Measurements from ENCODE around the gene SYT8. TPM values are rescaled to one million over a fixed set of nuclear protein-coding genes. Genes with fewer than 3 reads are reported as not detected.

Gene SYT8
- total RNA-seq, 1 donor from 2014 or later = 7.3 TPM

- no peak for DNase-seq (ENCODE audit: low spot score)
- Mint-ChIP-seq H3K36me3 (ENCODE audit: low read depth) (peaks cover 3% of the 10 kb centered on the region), H3K9me3 (ENCODE audit: low read depth) (peaks cover 7% of the 10 kb centered on the region), H3K27ac (ENCODE audit: unreplicated experiment) (no peak overlapping the region), H3K27me3 (ENCODE audit: low read depth) (no peaks in the 10 kb centered on the region), H3K4me3 (ENCODE audit: unreplicated experiment) (no peak overlapping the region), H3K4me1 (ENCODE audit: low read depth) (peaks cover 25% of the 10 kb centered on the region)
- no peak for TF ChIP-seq CTCF (IDR thresholded peaks at IDR 0.05)
Observed at GRCh38 chr11:1814691-1815090, 20.1 kb upstream of the SYT8 start.

GRCh38 chr11:1815311-1815710 lies 19.5 kb upstream of the SYT8 start:
- Mint-ChIP-seq H3K4me1 (ENCODE audit: low read depth) (peaks cover 31% of the 10 kb centered on the region), H3K27me3 (ENCODE audit: low read depth) (no peaks in the 10 kb centered on the region), H3K9me3 (ENCODE audit: low read depth) (peaks cover 7% of the 10 kb centered on the region), H3K4me3 (ENCODE audit: unreplicated experiment) (no peak overlapping the region), H3K36me3 (ENCODE audit: low read depth) (peaks cover 3% of the 10 kb centered on the region), H3K27ac (ENCODE audit: unreplicated experiment) (no peak overlapping the region)
- TF ChIP-seq CTCF (IDR thresholded peaks at IDR 0.05) = no peak
- DNase-seq (ENCODE audit: low spot score) = no peak

GRCh38 chr11:1815751-1816150 lies 19.0 kb upstream of the SYT8 start:
- no peak for DNase-seq (ENCODE audit: low spot score)
- H3K9me3 Mint-ChIP-seq (ENCODE audit: low read depth) = peaks cover 7% of the 10 kb centered on the region
- no peak overlapping the region for H3K27ac Mint-ChIP-seq (ENCODE audit: unreplicated experiment)
- H3K27me3 Mint-ChIP-seq (ENCODE audit: low read depth) = no peaks in the 10 kb centered on the region
- H3K4me1 Mint-ChIP-seq (ENCODE audit: low read depth) = peaks cover 36% of the 10 kb centered on the region
- peaks cover 3% of the 10 kb centered on the region for H3K36me3 Mint-ChIP-seq (ENCODE audit: low read depth)
- H3K4me3 Mint-ChIP-seq (ENCODE audit: unreplicated experiment) = no peak overlapping the region
- no peak for TF ChIP-seq CTCF (IDR thresholded peaks at IDR 0.05)

- Mint-ChIP-seq H3K4me3 (ENCODE audit: unreplicated experiment) (no peak overlapping the region), H3K36me3 (ENCODE audit: low read depth) (peaks cover 3% of the 10 kb centered on the region), H3K4me1 (ENCODE audit: low read depth) (peaks cover 48% of the 10 kb centered on the region), H3K27ac (ENCODE audit: unreplicated experiment) (no peak overlapping the region), H3K9me3 (ENCODE audit: low read depth) (peaks cover 7% of the 10 kb centered on the region), H3K27me3 (ENCODE audit: low read depth) (no peaks in the 10 kb centered on the region)
- no peak for TF ChIP-seq CTCF (IDR thresholded peaks at IDR 0.05)
- no peak for DNase-seq (ENCODE audit: low spot score)
Observed at GRCh38 chr11:1817000-1817399, 17.8 kb upstream of the SYT8 start.

- Mint-ChIP-seq H3K36me3 (ENCODE audit: low read depth) (peaks cover 3% of the 10 kb centered on the region), H3K4me3 (ENCODE audit: unreplicated experiment) (no peak overlapping the region), H3K27me3 (ENCODE audit: low read depth) (no peaks in the 10 kb centered on the region), H3K27ac (ENCODE audit: unreplicated experiment) (no peak overlapping the region), H3K9me3 (ENCODE audit: low read depth) (peaks cover 7% of the 10 kb centered on the region), H3K4me1 (ENCODE audit: low read depth) (peaks cover 52% of the 10 kb centered on the region)
- no peak for DNase-seq (ENCODE audit: low spot score)
- no peak for TF ChIP-seq CTCF (IDR thresholded peaks at IDR 0.05)
Observed at GRCh38 chr11:1817511-1817910, 17.3 kb upstream of the SYT8 start.
